NB4 (cell line): Measurements from ENCODE around the gene TUBB4B.
A peak's percentile ranks its signal among the peaks of the same experiment; 100 is the strongest.

Experiments
- DNase-seq: peaks from one replicate; pipeline ENCODE4 v3.0.0; 2010; ENCODE audit warnings: low read depth
- H3K4me3 ChIP-seq: one replicate; pipeline ENCODE4 v1.5.1; 2011; ENCODE audit warnings: mild to moderate bottlenecking, low read depth, low read length, moderate library complexity
- CTCF ChIP-seq: IDR thresholded peaks from one replicate; pipeline ENCODE4 v1.5.1; 2012; ENCODE audit warnings: low read depth, low read length
- MAX ChIP-seq: IDR thresholded peaks from 2 replicates; pipeline ENCODE4 v1.6.1; 2011; ENCODE audit warnings: low read depth, low read length
- MYC ChIP-seq: IDR thresholded peaks from 2 replicates; pipeline ENCODE4 v1.6.1; 2011; ENCODE audit warnings: low read depth, low read length
- POLR2A ChIP-seq: IDR thresholded peaks from 2 replicates; pipeline ENCODE4 v1.6.1; 2011; ENCODE audit warnings: mild to moderate bottlenecking; ENCODE audit not compliant: insufficient read length; ENCODE audit errors: extremely low read depth

Gene TUBB4B

GRCh38 chr9:137263506-137263905 lies 22.4 kb downstream of the TUBB4B start:
- no peak for TF ChIP-seq MAX
- TF ChIP-seq POLR2A: no peak
- TF ChIP-seq CTCF: no peak
- TF ChIP-seq MYC: no peak
- no peak for DNase-seq
- H3K4me3 ChIP-seq: no peak overlapping the region

- TF ChIP-seq MYC (no peak), CTCF (no peak), POLR2A (no peak), MAX (no peak)
- H3K4me3 ChIP-seq: no peak overlapping the region
- DNase-seq: no peak
Observed at GRCh38 chr9:137264067-137264466, 23.0 kb downstream of the TUBB4B start.

GRCh38 chr9:137265496-137266161 lies 24.5 kb downstream of the TUBB4B start:
- no peak for TF ChIP-seq POLR2A
- no peak overlapping the region for H3K4me3 ChIP-seq
- no peak for DNase-seq

GRCh38 chr9:137266162-137266527 lies 25.1 kb downstream of the TUBB4B start:
- no peak for DNase-seq
- no peak overlapping the region for H3K4me3 ChIP-seq

GRCh38 chr9:137266585-137267453 lies 25.7 kb downstream of the TUBB4B start:
- TF ChIP-seq MYC: no peak
- no peak for TF ChIP-seq MAX
- no peak for TF ChIP-seq POLR2A
- TF ChIP-seq CTCF: no peak
- H3K4me3 ChIP-seq: no peak overlapping the region
- DNase-seq: no peak

More at GRCh38 chr9:137266162-137266527, 25.1 kb downstream of the TUBB4B start:
- no peak for TF ChIP-seq POLR2A
- TF ChIP-seq MYC: no peak
- TF ChIP-seq CTCF: no peak
- no peak for TF ChIP-seq MAX

- no peak for TF ChIP-seq CTCF
- TF ChIP-seq MYC: no peak; the same call in 1 of the 2 replicates
- TF ChIP-seq MAX: no peak; the same call in 1 of the 2 replicates
- TF ChIP-seq POLR2A: no peak
- no peak overlapping the region for H3K4me3 ChIP-seq
- peak; percentile 99 for DNase-seq
Observed at GRCh38 chr9:137267933-137268355, 26.9 kb downstream of the TUBB4B start.
